Neural crest cell (in vitro differentiated cells): ENCODE data around the gene BMPR1A. TPM values are rescaled to one million over a fixed set of nuclear protein-coding genes. Genes with fewer than 3 reads are reported as not detected.
A peak's percentile ranks its signal among the peaks of the same experiment; 100 is the strongest.
"Not testable (repeated sequence)": the region's sequence is repeated elsewhere in the genome, so short reads cannot be mapped to it uniquely, and the experiment has no call there.

Source experiments
- DNase-seq: peaks from one replicate; pipeline ENCODE4 v3.0.0; 2021; ENCODE audit warnings: low read depth, mixed read lengths, low spot score
- H3K27ac Mint-ChIP-seq: one replicate; pipeline ENCODE4 v1.8.0; 2021; ENCODE audit warnings: mild to moderate bottlenecking, mixed read lengths; ENCODE audit not compliant: unreplicated experiment
- H3K27me3 Mint-ChIP-seq: 2 replicates; pipeline ENCODE4 v1.8.0; 2021; ENCODE audit warnings: low read depth, mild to moderate bottlenecking, mixed read lengths
- H3K36me3 Mint-ChIP-seq: 2 replicates; pipeline ENCODE4 v1.8.0; 2021; ENCODE audit warnings: low read depth, mild to moderate bottlenecking, mixed read lengths
- H3K4me1 Mint-ChIP-seq: 2 replicates; pipeline ENCODE4 v1.8.0; 2021; ENCODE audit warnings: mixed read lengths
- H3K4me3 Mint-ChIP-seq: one replicate; pipeline ENCODE4 v1.8.0; 2021; ENCODE audit warnings: mild to moderate bottlenecking, mixed read lengths
- H3K9me3 Mint-ChIP-seq: 2 replicates; pipeline ENCODE4 v1.8.0; 2021; ENCODE audit warnings: mixed read lengths
- total RNA-seq: library from RNA; stranded (reverse); gene quantifications from 2 replicates; pipeline ENCODE4 v1.2.1, GENCODE V29; 2021
- TF ChIP-seq, protein P1 (sequence below): fragments of 200-600 bp; sonication (generic); conservative IDR thresholded peaks from 2 replicates; pipeline ENCODE4 v1.5.0; 2021; ENCODE audit warnings: antibody characterized with exemption, mild to moderate bottlenecking

BMPR1A gene
- total RNA-seq, 1 donor from 2014 or later: 78.6 TPM

DNA sequence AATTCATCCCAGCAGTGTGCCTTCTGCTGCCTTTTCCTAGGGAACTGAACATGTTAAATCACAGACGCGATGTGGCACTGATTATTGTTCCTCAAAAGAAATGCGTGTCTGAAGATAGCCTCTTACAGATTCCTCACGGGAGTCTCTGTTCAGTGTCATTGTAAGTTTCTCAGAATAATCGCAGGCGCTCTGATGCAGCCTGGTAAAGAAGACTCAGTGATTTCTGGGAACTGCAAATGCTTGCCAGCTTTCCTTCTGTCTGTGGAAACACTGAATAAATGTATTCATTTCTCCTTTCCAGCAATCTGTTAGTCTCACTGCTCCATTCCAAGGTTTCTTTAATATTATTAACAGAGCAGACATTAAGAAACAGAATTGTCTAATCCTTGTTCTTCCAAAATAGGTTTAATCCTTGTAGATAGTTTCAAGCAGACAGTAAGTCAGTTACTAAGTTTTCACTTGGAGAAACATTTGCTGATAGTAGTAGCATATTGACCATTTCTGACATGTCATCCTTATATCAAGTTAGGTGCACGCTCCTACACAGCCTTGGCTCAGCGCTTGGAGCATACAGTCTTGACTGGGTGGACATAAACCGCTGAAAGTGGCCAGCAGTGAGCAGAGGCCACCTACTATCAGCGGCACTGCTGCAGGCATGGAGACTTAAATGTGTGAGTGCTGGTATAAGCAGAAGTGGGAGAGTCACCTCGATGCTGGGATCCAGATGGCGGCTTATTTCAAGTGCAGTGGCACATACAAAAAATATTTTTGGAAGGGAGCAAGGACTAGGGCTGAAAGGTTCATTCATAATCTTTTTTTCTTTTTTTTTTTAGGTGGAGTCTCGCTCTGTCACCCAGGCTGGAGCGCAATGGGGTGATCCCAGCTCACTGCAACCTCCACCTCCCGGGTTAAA is 173.3 kb downstream of the BMPR1A start:
- Mint-ChIP-seq H3K4me3 (no peak overlapping the region), H3K4me1 (no peaks in the 10 kb centered on the region), H3K27me3 (no peaks in the 10 kb centered on the region), H3K27ac (no peak overlapping the region), H3K36me3 (peaks cover 11% of the 10 kb centered on the region), H3K9me3 (no peaks in the 10 kb centered on the region)
- no peak for DNase-seq
- TF ChIP-seq, protein P1, sequence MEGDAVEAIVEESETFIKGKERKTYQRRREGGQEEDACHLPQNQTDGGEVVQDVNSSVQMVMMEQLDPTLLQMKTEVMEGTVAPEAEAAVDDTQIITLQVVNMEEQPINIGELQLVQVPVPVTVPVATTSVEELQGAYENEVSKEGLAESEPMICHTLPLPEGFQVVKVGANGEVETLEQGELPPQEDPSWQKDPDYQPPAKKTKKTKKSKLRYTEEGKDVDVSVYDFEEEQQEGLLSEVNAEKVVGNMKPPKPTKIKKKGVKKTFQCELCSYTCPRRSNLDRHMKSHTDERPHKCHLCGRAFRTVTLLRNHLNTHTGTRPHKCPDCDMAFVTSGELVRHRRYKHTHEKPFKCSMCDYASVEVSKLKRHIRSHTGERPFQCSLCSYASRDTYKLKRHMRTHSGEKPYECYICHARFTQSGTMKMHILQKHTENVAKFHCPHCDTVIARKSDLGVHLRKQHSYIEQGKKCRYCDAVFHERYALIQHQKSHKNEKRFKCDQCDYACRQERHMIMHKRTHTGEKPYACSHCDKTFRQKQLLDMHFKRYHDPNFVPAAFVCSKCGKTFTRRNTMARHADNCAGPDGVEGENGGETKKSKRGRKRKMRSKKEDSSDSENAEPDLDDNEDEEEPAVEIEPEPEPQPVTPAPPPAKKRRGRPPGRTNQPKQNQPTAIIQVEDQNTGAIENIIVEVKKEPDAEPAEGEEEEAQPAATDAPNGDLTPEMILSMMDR: no peak

GRCh38 chr10:86931872-86932271 is 175.5 kb downstream of the BMPR1A start:
- Mint-ChIP-seq H3K4me3 (no peak overlapping the region), H3K36me3 (peaks cover 11% of the 10 kb centered on the region), H3K27me3 (no peaks in the 10 kb centered on the region), H3K27ac (no peak overlapping the region), H3K4me1 (no peaks in the 10 kb centered on the region), H3K9me3 (no peaks in the 10 kb centered on the region)
- TF ChIP-seq, protein P1: no peak
- no peak for DNase-seq

DNA sequence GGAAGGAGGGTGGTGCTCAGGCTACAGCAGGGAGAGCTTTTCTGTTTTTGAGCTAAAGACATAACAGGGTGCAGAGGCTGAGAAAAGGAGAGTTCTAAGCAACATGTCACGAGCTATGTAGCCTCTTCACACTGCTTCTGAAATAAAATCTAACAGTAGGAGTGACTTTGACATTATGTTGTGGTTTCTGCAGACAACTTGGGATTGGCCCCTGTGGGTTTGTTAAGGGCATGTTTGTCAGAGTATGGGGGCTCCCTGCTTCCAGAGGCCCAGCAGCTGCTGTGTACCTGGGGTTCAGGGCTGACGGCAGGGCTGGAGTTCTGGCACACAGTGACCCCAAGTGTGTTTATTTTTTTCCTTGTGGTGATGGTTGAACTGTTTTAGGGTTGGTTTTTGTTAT is 176.3 kb downstream of the BMPR1A start:
- Mint-ChIP-seq H3K27me3 (no peaks in the 10 kb centered on the region), H3K27ac (no peak overlapping the region), H3K36me3 (peaks cover 11% of the 10 kb centered on the region), H3K9me3 (no peaks in the 10 kb centered on the region), H3K4me3 (no peak overlapping the region), H3K4me1 (no peaks in the 10 kb centered on the region)
- TF ChIP-seq, protein P1: no peak
- no peak for DNase-seq

GRCh38 chr10:86934162-86934711 is 177.8 kb downstream of the BMPR1A start:
- not testable (repeated sequence) for H3K4me3 Mint-ChIP-seq, H3K27me3 Mint-ChIP-seq, H3K4me1 Mint-ChIP-seq, H3K9me3 Mint-ChIP-seq, DNase-seq, H3K27ac Mint-ChIP-seq
- peaks cover 11% of the 10 kb centered on the region for H3K36me3 Mint-ChIP-seq

GRCh38 chr10:86936661-86937501 is 180.5 kb downstream of the BMPR1A start:
- Mint-ChIP-seq H3K4me1 (peaks cover 4% of the 10 kb centered on the region), H3K4me3 (no peak overlapping the region), H3K27ac (peak overlapping the region; percentile 78), H3K36me3 (peaks cover 2% of the 10 kb centered on the region), H3K9me3 (no peaks in the 10 kb centered on the region), H3K27me3 (no peaks in the 10 kb centered on the region)
- TF ChIP-seq, protein P1: no peak
- no peak for DNase-seq
